ENCODE results near the gene ZNF132. TPM values are rescaled to one million over a fixed set of nuclear protein-coding genes. Genes with fewer than 3 reads are reported as not detected.

Gene ZNF132
- total and polyA plus RNA-seq, 9 of the 15 experiments (the other 6 are each of a cell fraction or from before 2014, with no cell fraction given) = 0.03 to 0.42 (median 0.10) TPM; not detected in 5

- peak in 2 of 4 experiments; percentile 19 to 35 for DNase-seq (ENCODE audit: extremely low read depth in 1 of 4, low spot score in 3 of 4)
- in situ Hi-C loops (cut with MboI) (no loop called here), intact Hi-C loops (cut with micrococcal nuclease) (no loop called here)
- H3K27ac ChIP-seq (ENCODE audit: extremely low read depth, low read depth, low read length) = no peak overlapping the region
- H3K9me3 ChIP-seq (replicated peaks; ENCODE audit: control insufficient read depth, insufficient read depth, low read depth, low read length) = peaks cover 15% of the 10 kb centered on the region
- H3K36me3 ChIP-seq (ENCODE audit: control insufficient read depth, insufficient read depth, low read length) = peaks cover 15% of the 10 kb centered on the region; the same call in 1 of the 3 replicates
- no TSS peak for BruUV-seq (replicated peaks)
- H3K4me1 ChIP-seq (replicated peaks in 1 of 2; ENCODE audit: control insufficient read depth in 2 of 2, insufficient read depth in 2 of 2, low read length in 2 of 2) = peaks cover 4 to 15% of the 10 kb centered on the region in 2 experiments; a peak in 4 of 5 replicates
- H3K27me3 ChIP-seq (ENCODE audit: control insufficient read depth in 2 of 2, insufficient read depth in 2 of 2, low read length in 2 of 2) = no peaks in the 10 kb centered on the region
- ChIA-PET POLR2A (interaction anchor here (0.6 to 1.2 kb wide), 6 partner anchors 8 to 172 kb away, joined by 3 to 5 read pairs (median 4); partner anchors contain the start of genes ZNF324 and ZNF8), CTCF (ENCODE audit: low intra/inter-chr PET ratio) (interaction anchor here (0.7 kb wide), 1 partner anchor 225 kb away, joined by 4 read pairs; no protein-coding TSS in a partner anchor)
- peak overlapping the region; percentile 90 for H3K4me2 ChIP-seq (ENCODE audit: insufficient read depth, low read length)
- TF ChIP-seq ZNF76 (CRISPR knock-in tag; IDR thresholded peaks at IDR 0.05; ENCODE audit: borderline replicate concordance) = no peak
- no peak for TF ChIP-seq IRF2 (CRISPR knock-in tag; IDR thresholded peaks at IDR 0.05)
- TF ChIP-seq MEIS2 (IDR thresholded peaks at IDR 0.05; ENCODE audit: partially characterized antibody) = peak; percentile 3
- peak; percentile 39 for TF ChIP-seq NFIC (IDR thresholded peaks at IDR 0.05)
- TF ChIP-seq ZNF41 (CRISPR knock-in tag; conservative IDR thresholded peaks at IDR 0.05) = no peak
- no peak for TF ChIP-seq ESRRB (CRISPR knock-in tag; IDR thresholded peaks at IDR 0.05; ENCODE audit: borderline replicate concordance)
- TF ChIP-seq ZFX (CRISPR knock-in tag; IDR thresholded peaks at IDR 0.05) = 0 out of 2 replicates have a peak, but pooled peaks have one; percentile 4
- 0 out of 2 replicates have a peak, but pooled peaks have one; percentile 11 for TF ChIP-seq SOX6 (IDR thresholded peaks at IDR 0.05)
- no peak for TF ChIP-seq ZNF695 (CRISPR knock-in tag; IDR thresholded peaks at IDR 0.05)
- peak overlapping the region; percentile 84 for H3K4me3 ChIP-seq
- H2AFZ ChIP-seq (ENCODE audit: low read depth, low read length) = peak overlapping the region; percentile 93
- FAIRE-seq = peak; percentile 23
- no peaks in the 10 kb centered on the region for H4K20me1 ChIP-seq (replicated peaks; ENCODE audit: control insufficient read depth, insufficient read depth, low read length)
- peaks cover 8% of the 10 kb centered on the region; the same call in 2 of the 3 replicates for H3K79me2 ChIP-seq (ENCODE audit: control insufficient read depth, insufficient read depth, low read length)
- ATAC-seq = peak; percentile 10
- 1% methylated on average over 11 of the region's 11 CpGs for WGBS (ENCODE audit: insufficient coverage, low coverage, missing lambda C conversion rate)
- H3K9me1 ChIP-seq (ENCODE audit: control insufficient read depth, insufficient read depth, low read length) = no peaks in the 10 kb centered on the region
- peak overlapping the region in 1 of 2 experiments; percentile 81; a peak in 2 of 4 replicates for H3K9ac ChIP-seq (ENCODE audit: insufficient read depth in 1 of 2, low read depth in 2 of 2, low read length in 2 of 2)
These were observed 11.0 kb upstream of the ZNF132 start for GRCh38 chr19:58450856-58451357.

All from K562 (cell line).